ENCODE results near the gene RNF5.

DNA sequence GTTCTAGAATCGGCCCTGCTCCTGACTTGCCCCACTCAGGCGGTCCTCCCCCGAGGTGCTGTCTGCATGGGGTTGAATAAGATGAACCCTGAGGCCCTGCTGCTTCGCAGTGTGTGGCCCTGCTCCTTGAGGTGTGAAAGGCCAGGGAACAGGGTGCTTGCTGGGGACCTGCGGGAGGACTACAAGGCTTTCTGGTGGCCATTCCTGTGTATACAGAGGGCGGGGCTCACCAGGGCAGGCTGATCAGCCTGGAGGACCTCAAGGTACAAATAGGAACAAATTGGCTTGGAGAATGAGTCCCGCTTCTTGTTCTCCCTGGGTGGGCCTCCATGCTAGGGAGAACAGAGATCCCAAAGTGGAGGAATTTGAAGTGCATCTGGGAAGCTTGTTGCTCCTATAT, 40.0 kb downstream of the RNF5 start:
- TF ChIP-seq, protein P1, sequence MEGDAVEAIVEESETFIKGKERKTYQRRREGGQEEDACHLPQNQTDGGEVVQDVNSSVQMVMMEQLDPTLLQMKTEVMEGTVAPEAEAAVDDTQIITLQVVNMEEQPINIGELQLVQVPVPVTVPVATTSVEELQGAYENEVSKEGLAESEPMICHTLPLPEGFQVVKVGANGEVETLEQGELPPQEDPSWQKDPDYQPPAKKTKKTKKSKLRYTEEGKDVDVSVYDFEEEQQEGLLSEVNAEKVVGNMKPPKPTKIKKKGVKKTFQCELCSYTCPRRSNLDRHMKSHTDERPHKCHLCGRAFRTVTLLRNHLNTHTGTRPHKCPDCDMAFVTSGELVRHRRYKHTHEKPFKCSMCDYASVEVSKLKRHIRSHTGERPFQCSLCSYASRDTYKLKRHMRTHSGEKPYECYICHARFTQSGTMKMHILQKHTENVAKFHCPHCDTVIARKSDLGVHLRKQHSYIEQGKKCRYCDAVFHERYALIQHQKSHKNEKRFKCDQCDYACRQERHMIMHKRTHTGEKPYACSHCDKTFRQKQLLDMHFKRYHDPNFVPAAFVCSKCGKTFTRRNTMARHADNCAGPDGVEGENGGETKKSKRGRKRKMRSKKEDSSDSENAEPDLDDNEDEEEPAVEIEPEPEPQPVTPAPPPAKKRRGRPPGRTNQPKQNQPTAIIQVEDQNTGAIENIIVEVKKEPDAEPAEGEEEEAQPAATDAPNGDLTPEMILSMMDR (IDR thresholded peaks at IDR 0.05 in 8 of 11, conservative IDR thresholded peaks at IDR 0.05 in 3 of 11): no peak
- TF ChIP-seq POLR2A (IDR thresholded peaks at IDR 0.05): no peak
